Measurements from ENCODE around the gene TADA2B.

DNA sequence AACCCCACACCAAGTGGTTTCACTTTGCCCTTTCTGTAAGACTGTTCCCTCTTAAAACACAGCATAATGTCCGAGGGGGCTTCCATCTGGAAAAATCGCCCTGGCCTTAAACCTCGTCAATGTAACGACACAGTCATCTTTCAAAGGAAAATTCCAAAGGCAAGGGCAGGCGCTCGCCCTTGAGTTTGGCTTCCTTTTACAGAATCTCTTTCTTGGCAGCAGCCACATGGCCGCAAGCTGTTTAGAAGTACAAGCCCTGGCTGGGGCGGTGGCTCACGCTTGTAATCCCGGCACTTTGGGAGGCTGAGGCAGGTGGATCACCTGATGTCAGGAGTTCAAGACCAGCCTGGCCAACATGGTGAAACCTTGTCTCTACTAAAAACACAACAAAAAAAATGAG lies 51.7 kb downstream of the TADA2B start:
- TF ChIP-seq, protein P1, sequence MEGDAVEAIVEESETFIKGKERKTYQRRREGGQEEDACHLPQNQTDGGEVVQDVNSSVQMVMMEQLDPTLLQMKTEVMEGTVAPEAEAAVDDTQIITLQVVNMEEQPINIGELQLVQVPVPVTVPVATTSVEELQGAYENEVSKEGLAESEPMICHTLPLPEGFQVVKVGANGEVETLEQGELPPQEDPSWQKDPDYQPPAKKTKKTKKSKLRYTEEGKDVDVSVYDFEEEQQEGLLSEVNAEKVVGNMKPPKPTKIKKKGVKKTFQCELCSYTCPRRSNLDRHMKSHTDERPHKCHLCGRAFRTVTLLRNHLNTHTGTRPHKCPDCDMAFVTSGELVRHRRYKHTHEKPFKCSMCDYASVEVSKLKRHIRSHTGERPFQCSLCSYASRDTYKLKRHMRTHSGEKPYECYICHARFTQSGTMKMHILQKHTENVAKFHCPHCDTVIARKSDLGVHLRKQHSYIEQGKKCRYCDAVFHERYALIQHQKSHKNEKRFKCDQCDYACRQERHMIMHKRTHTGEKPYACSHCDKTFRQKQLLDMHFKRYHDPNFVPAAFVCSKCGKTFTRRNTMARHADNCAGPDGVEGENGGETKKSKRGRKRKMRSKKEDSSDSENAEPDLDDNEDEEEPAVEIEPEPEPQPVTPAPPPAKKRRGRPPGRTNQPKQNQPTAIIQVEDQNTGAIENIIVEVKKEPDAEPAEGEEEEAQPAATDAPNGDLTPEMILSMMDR (IDR thresholded peaks at IDR 0.05), result no peak
- TF ChIP-seq EZH2 (IDR thresholded peaks at IDR 0.05; ENCODE audit: borderline replicate concordance, insufficient read depth, low read depth, low read length, poor library complexity, severe bottlenecking), result no peak

Measured in B cell (primary cell).